ENCODE data around the gene DDX42.

DNA sequence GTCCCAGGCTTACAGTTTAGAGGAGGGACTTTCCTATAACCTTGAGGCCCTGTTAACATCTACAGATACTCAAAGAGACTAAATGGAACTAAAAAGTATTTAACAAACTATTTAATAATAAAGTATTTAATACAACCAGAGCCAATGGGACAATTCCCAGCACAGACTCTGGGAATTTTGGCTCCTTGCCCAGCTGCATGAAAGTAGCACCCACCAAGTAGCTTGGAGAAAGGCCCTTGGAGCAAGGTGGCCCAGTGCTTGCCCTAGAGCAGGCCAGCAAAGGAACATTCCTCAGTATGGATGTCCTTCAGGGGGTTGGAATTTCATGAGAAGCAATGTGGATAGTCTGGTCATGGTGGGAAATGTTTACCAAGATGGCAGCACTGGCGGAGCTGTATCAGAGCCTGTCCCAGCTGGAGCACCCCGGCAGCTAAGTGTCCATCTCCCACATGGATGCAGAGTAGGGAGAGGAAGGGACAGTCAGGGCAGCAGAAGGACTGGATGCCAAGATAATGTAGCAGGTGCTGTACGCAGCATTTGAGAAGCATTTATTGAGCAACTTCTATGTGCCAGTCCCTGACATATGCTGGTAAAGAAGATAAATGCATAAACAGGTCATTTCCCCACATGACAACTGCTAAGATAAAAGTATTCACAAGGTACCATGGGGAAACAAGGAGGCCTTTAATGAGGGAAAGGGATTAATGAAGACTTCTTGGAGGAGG, 73.7 kb downstream of the DDX42 start:
- TF ChIP-seq EZH2phosphoT487 (IDR thresholded peaks at IDR 0.05; ENCODE audit: insufficient read depth, low read depth) = no peak
- no peak for TF ChIP-seq EZH2 (IDR thresholded peaks at IDR 0.05; ENCODE audit: insufficient read depth, poor library complexity, severe bottlenecking)

All from GM23248 (cell line).